AG04450 (cell line): ENCODE data around the gene UCHL5. TPM values are rescaled to one million over a fixed set of nuclear protein-coding genes. Genes with fewer than 3 reads are reported as not detected.
A peak's percentile ranks its signal among the peaks of the same experiment; 100 is the strongest.

ENCODE experiments used
- CTCF ChIA-PET: fragments of 300-600, 350-600 bp; formaldehyde crosslinking; extraction: SDS; loops from one replicate; lab custom pipeline; 2022; ENCODE audit warnings: antibody characterized with exemption, inconsistent platforms; lab: Charles Lee
- POLR2A ChIA-PET: fragments of 350-600 bp; formaldehyde crosslinking; extraction: SDS; loops from one replicate; lab custom pipeline; 2021; ENCODE audit warnings: antibody characterized with exemption, inconsistent platforms; lab: Yijun Ruan, JAX
- DNase-seq: peaks from one replicate; pipeline ENCODE4 v3.0.0-alpha.2; 2011; ENCODE audit warnings: low read depth, low spot score
- H3K27ac ChIP-seq: one replicate; pipeline ENCODE4 v1.5.1; 2012; ENCODE audit warnings: low read depth, low read length, control low read depth
- H3K27me3 ChIP-seq: one replicate; pipeline ENCODE4 v1.6.0; 2012; ENCODE audit warnings: low read length; ENCODE audit not compliant: control insufficient read depth, insufficient read depth
- H3K4me3 ChIP-seq: 2 replicates; pipeline ENCODE4 v1.5.1; 2011; ENCODE audit warnings: mild to moderate bottlenecking, low read depth, low read length, control low read depth
- H3K9me3 ChIP-seq: 2 replicates; pipeline ENCODE4 v1.5.1; 2012; ENCODE audit warnings: low read length; ENCODE audit not compliant: control insufficient read depth, insufficient read depth
- polyA plus RNA-seq: library from polyadenylated mRNA; depleted of rRNA; stranded (reverse); fragments of >200 nt; gene quantifications from 2 replicates; pipeline ENCODE4 v1.2.3, GENCODE V29; 2011
- TF ChIP-seq, protein P1 (sequence below): IDR thresholded peaks from 2 replicates; pipeline ENCODE4 v1.5.1; 2011; ENCODE audit warnings: low read depth, low read length, control low read depth, inconsistent platforms

UCHL5 gene
- polyA plus RNA-seq, 1 experiment: 28.8 TPM

DNA sequence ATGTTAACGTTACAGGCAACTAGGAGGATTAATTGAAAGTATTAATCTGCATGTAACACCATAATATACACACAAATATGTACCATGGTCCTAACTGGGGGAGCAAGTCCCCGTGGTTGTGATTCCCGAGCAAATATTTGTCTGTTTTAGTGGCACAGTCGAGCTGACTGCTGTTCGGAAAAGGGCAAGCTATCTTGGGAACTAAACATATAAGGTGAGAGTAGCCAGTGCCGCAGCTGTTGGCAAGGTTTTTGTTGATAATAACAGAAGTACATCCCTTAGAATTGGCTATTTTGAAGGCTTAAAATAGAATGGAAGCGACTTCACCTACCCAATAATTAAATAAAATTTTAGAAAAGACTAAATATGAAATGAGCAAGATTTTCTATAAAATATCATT is 45.5 kb downstream of the UCHL5 start:
- TF ChIP-seq, protein P1, sequence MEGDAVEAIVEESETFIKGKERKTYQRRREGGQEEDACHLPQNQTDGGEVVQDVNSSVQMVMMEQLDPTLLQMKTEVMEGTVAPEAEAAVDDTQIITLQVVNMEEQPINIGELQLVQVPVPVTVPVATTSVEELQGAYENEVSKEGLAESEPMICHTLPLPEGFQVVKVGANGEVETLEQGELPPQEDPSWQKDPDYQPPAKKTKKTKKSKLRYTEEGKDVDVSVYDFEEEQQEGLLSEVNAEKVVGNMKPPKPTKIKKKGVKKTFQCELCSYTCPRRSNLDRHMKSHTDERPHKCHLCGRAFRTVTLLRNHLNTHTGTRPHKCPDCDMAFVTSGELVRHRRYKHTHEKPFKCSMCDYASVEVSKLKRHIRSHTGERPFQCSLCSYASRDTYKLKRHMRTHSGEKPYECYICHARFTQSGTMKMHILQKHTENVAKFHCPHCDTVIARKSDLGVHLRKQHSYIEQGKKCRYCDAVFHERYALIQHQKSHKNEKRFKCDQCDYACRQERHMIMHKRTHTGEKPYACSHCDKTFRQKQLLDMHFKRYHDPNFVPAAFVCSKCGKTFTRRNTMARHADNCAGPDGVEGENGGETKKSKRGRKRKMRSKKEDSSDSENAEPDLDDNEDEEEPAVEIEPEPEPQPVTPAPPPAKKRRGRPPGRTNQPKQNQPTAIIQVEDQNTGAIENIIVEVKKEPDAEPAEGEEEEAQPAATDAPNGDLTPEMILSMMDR: no peak
- DNase-seq: no peak
- POLR2A ChIA-PET: interaction anchor here (0.7 to 1.3 kb wide), 2 partner anchors 202 to 204 kb away, joined by 3 to 12 read pairs; partner anchors contain the start of gene RGS2
- no peaks in the 10 kb centered on the region for H3K27me3 ChIP-seq
- no peak overlapping the region for H3K4me3 ChIP-seq
- CTCF ChIA-PET: interaction anchor here (0.5 to 8.6 kb wide), 5 partner anchors 204 to 538 kb away, joined by 3 to 120 read pairs (median 3); no protein-coding TSS in a partner anchor
- no peaks in the 10 kb centered on the region for H3K9me3 ChIP-seq
- no peak overlapping the region for H3K27ac ChIP-seq

DNA sequence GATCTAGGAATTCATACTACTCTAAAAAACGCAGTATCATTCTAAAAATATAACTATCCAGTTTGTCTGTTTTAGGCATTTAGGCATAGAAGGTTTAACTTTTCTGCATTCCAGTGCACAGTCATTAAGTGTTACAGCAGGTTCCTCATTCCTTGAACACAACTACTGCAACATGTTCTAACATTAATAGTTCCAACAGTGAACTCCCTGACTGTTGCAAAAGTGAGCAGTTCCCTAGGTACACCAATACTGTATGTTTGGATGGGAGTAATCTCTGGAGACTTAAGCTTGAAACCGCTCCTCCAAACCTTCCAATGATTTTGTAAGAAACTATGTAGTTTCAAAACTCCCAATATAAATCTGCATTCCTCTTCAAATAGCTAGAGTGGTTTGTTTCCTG is 46.2 kb downstream of the UCHL5 start:
- no peak overlapping the region for H3K27ac ChIP-seq
- H3K4me3 ChIP-seq: no peak overlapping the region
- no peaks in the 10 kb centered on the region for H3K9me3 ChIP-seq
- ChIA-PET CTCF (interaction anchor here (0.7 to 8.6 kb wide), 4 partner anchors 203 to 538 kb away, joined by 3 to 120 read pairs (median 8); no protein-coding TSS in a partner anchor), POLR2A (interaction anchor here (0.7 kb wide), 1 partner anchor 204 kb away, joined by 12 read pairs; the partner anchor contains the start of gene RGS2)
- DNase-seq: peak; percentile 37
- TF ChIP-seq, protein P1: no peak
- H3K27me3 ChIP-seq: no peaks in the 10 kb centered on the region

DNA sequence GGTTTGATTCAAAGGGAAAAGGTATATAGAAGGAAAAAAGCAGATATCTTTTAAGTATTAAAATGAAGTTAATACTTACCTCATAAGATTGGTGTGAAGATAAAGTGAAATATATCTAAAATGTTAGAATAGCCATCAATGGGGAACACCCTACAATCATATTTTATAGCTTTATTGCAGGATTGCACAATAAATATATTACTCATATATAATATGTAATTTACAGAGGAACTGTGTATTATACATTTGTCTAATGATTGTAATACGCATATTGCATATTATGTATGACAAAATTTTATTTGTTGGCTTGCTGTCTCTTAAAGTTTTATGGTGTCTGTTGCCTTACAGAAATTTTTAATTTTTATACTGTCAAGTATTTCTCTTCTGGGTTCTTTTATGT is 47.8 kb downstream of the UCHL5 start:
- DNase-seq: no peak
- POLR2A ChIA-PET: no interaction called here
- TF ChIP-seq, protein P1: no peak
- CTCF ChIA-PET: no interaction called here
- no peak overlapping the region for H3K27ac ChIP-seq
- no peaks in the 10 kb centered on the region for H3K27me3 ChIP-seq
- H3K9me3 ChIP-seq: no peaks in the 10 kb centered on the region
- H3K4me3 ChIP-seq: no peak overlapping the region

DNA sequence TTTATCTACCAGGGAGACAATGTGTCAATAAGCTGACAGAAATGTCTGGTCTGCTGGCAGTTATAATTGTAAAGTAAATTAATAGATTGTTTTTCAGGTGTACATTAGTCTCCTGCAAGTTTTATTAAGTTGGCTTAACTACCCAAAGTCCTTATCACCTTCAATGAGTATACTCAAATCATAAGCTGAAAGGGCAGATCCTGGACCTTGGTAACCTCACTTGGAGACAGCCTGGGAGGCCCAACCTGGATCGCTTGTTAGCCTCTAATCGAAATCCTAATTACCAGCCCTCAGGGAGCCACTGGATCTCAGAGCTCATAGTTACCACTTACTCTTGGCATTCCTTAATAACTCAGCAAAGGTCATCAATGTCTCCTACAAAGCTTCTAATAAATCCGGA is 49.7 kb downstream of the UCHL5 start:
- Histone ChIP-seq H3K4me3 (no peak overlapping the region), H3K27ac (no peak overlapping the region), H3K27me3 (no peaks in the 10 kb centered on the region), H3K9me3 (no peaks in the 10 kb centered on the region)
- TF ChIP-seq, protein P1: no peak
- ChIA-PET POLR2A (no interaction called here), CTCF (interaction anchor here (1.1 to 1.5 kb wide), 2 partner anchors 10 to 535 kb away, joined by 4 to 10 read pairs; no protein-coding TSS in a partner anchor)
- no peak for DNase-seq

DNA sequence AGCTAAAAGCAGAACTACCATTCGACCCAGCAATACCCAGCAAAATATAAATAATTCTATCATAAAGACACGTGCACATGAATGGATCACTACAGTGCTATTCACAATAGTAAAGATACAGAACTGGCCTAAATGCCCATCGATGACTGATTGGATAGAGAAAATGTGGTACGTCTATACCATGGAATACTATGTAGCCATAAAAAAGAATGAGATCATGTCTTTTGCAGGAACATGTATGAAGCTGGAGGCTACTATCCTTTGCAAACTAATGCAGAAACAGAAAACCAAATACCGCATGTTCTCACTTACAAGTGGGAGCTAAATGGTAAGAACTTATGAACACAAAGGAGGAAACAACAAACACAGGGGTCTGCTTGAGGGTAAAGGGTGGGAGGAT is 53.4 kb downstream of the UCHL5 start:
- no peak overlapping the region for H3K27ac ChIP-seq
- CTCF ChIA-PET: interaction anchor here (0.6 to 1.7 kb wide), 3 partner anchors 11 to 200 kb away, joined by 4 to 5 read pairs (median 4); no protein-coding TSS in a partner anchor
- POLR2A ChIA-PET: no interaction called here
- H3K4me3 ChIP-seq: no peak overlapping the region
- TF ChIP-seq, protein P1: no peak
- no peaks in the 10 kb centered on the region for H3K27me3 ChIP-seq
- no peak for DNase-seq
- no peaks in the 10 kb centered on the region for H3K9me3 ChIP-seq
